ENCODE data around the gene CACNA2D1. TPM values are rescaled to one million over a fixed set of nuclear protein-coding genes. Genes with fewer than 3 reads are reported as not detected.

Gene CACNA2D1
- total and polyA plus RNA-seq, 9 of the 15 experiments (the other 6 are each of a cell fraction or from before 2014, with no cell fraction given), result 0.49 TPM; not detected in 8

DNA sequence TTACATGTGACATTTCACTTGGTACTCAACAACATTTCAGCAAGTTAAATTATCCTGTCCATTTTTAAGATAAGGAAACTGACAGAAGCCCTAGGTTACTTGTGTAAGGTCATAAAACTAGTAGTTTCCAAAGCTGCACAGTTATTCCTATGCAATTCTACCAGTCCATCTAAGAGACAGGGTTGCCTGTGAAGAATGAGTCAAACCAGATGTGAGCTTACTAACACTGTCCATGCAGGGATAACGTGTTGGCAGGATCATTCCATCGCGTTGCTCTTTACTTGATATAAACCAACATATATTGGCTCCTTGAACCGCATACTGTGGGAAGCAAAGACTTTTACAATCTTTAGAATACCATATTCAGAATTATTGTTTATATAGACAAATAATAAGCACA, 392.8 kb downstream of the CACNA2D1 start (continued):
- TF ChIP-seq MTA3 (IDR thresholded peaks at IDR 0.05; ENCODE audit: borderline replicate concordance), result no peak
- no peak for TF ChIP-seq ZNF384 (IDR thresholded peaks at IDR 0.05; ENCODE audit: low read depth, low read length)
- no peak for TF ChIP-seq TGIF2 (CRISPR knock-in tag; IDR thresholded peaks at IDR 0.05)
- TF ChIP-seq BMI1 (IDR thresholded peaks at IDR 0.05; ENCODE audit: low read length), result no peak
- TF ChIP-seq, protein P1, sequence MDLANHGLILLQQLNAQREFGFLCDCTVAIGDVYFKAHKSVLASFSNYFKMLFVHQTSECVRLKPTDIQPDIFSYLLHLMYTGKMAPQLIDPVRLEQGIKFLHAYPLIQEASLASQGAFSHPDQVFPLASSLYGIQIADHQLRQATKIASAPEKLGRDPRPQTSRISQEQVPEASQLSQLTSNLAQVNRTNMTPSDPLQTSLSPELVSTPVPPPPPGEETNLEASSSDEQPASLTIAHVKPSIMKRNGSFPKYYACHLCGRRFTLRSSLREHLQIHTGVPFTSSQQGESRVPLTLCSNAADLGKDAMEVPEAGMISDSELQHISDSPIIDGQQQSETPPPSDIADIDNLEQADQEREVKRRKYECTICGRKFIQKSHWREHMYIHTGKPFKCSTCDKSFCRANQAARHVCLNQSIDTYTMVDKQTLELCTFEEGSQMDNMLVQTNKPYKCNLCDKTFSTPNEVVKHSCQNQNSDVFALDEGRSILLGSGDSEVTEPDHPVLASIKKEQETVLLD (IDR thresholded peaks at IDR 0.05), result no peak
- TF ChIP-seq HDAC2 (IDR thresholded peaks at IDR 0.05), result no peak
- no peak for TF ChIP-seq SAFB (IDR thresholded peaks at IDR 0.05; ENCODE audit: borderline replicate concordance, low read depth, low read length)
- TF ChIP-seq, protein P2, sequence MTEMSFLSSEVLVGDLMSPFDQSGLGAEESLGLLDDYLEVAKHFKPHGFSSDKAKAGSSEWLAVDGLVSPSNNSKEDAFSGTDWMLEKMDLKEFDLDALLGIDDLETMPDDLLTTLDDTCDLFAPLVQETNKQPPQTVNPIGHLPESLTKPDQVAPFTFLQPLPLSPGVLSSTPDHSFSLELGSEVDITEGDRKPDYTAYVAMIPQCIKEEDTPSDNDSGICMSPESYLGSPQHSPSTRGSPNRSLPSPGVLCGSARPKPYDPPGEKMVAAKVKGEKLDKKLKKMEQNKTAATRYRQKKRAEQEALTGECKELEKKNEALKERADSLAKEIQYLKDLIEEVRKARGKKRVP (CRISPR knock-in tag; IDR thresholded peaks at IDR 0.05), result no peak
- no peak for TF ChIP-seq ZNF232 (CRISPR knock-in tag; IDR thresholded peaks at IDR 0.05)
- TF ChIP-seq, protein P3, sequence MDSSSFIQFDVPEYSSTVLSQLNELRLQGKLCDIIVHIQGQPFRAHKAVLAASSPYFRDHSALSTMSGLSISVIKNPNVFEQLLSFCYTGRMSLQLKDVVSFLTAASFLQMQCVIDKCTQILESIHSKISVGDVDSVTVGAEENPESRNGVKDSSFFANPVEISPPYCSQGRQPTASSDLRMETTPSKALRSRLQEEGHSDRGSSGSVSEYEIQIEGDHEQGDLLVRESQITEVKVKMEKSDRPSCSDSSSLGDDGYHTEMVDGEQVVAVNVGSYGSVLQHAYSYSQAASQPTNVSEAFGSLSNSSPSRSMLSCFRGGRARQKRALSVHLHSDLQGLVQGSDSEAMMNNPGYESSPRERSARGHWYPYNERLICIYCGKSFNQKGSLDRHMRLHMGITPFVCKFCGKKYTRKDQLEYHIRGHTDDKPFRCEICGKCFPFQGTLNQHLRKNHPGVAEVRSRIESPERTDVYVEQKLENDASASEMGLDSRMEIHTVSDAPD (CRISPR knock-in tag; IDR thresholded peaks at IDR 0.05), result no peak

Measured in K562 (cell line).